ENCODE data around the gene TTLL8.

- TF ChIP-seq CTCF (conservative IDR thresholded peaks at IDR 0.05; ENCODE audit: low read depth, low read length) = 0 out of 2 replicates have a peak, but pooled peaks have one; percentile 0
- no peak for TF ChIP-seq EZH2 (IDR thresholded peaks at IDR 0.05; ENCODE audit: low read length, unreplicated experiment)
Measured at GRCh38 chr22:49993649-49994360, 64.3 kb downstream of the TTLL8 start.

All from PC-3 (cell line).